C4-2B (cell line): Measurements from ENCODE around the gene GART.

Experiments
- ZFX ChIP-seq: fragments of 450-650 bp; IDR thresholded peaks from 2 replicates; pipeline ENCODE4 v1.6.1; 2017
- TF ChIP-seq, protein P1 (sequence below): fragments of 450-650 bp; conservative IDR thresholded peaks from 2 replicates; pipeline ENCODE4 v1.5.1; 2017; ENCODE audit warnings: mild to moderate bottlenecking

DNA sequence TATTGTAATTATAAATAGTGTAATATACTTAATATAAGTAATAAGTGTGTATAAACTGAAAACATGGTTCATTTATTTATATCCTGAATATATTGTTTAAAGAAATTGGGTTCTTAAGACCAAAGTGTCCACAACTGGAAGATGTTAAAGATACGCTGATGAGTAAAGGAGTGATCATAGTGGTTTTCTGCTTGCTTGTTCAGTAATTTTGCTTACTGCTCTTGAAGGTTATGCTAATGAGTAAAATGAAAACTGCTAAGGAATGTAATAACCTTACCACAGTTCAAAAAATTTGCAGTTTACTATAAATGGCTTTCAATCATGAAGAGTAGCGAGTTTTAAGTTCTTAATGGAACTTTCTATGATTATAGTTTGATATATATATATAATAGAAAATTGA lies 24.6 kb upstream of the GART start:
- TF ChIP-seq, protein P1, sequence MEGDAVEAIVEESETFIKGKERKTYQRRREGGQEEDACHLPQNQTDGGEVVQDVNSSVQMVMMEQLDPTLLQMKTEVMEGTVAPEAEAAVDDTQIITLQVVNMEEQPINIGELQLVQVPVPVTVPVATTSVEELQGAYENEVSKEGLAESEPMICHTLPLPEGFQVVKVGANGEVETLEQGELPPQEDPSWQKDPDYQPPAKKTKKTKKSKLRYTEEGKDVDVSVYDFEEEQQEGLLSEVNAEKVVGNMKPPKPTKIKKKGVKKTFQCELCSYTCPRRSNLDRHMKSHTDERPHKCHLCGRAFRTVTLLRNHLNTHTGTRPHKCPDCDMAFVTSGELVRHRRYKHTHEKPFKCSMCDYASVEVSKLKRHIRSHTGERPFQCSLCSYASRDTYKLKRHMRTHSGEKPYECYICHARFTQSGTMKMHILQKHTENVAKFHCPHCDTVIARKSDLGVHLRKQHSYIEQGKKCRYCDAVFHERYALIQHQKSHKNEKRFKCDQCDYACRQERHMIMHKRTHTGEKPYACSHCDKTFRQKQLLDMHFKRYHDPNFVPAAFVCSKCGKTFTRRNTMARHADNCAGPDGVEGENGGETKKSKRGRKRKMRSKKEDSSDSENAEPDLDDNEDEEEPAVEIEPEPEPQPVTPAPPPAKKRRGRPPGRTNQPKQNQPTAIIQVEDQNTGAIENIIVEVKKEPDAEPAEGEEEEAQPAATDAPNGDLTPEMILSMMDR, result no peak
- TF ChIP-seq ZFX, result no peak
